DND-41 (cell line): Measurements from ENCODE around the gene ZNF891.

Source experiments
- ATAC-seq: fragments of 200-7000 bp; cut with Tn5 transposase; 3 replicates; pipeline ENCODE4 v1.9.1; 2021; ENCODE audit warnings: low read depth; ENCODE audit not compliant: insufficient read depth
- DNase-seq: peaks from one replicate; pipeline ENCODE4 v3.0.0-alpha.2; 2020
- H2AFZ ChIP-seq: 2 replicates; pipeline ENCODE4 v1.6.0; 2012; ENCODE audit warnings: low read depth, low read length
- H3K27ac ChIP-seq: 2 replicates; pipeline ENCODE4 v1.5.1; 2012; ENCODE audit warnings: low read length, inconsistent platforms
- H3K27me3 ChIP-seq: fragments of 200-600 bp; sonication (generic); 2 replicates; pipeline ENCODE4 v1.6.0; 2012; ENCODE audit warnings: low read length, mild to moderate bottlenecking, inconsistent platforms; ENCODE audit not compliant: insufficient read depth, poor library complexity
- H3K36me3 ChIP-seq: 2 replicates; pipeline ENCODE4 v1.5.1; 2012; ENCODE audit warnings: low read length, inconsistent platforms; ENCODE audit not compliant: insufficient read depth
- H3K4me1 ChIP-seq: 2 replicates; pipeline ENCODE4 v1.5.1; 2012; ENCODE audit warnings: mild to moderate bottlenecking, low read length; ENCODE audit not compliant: insufficient read depth
- H3K4me2 ChIP-seq: 2 replicates; pipeline ENCODE4 v1.6.0; 2012; ENCODE audit warnings: mild to moderate bottlenecking, moderate library complexity, low read length, inconsistent platforms; ENCODE audit not compliant: insufficient read depth
- H3K4me3 ChIP-seq, 2 experiments: fragments of 200-600 bp in 1 of 2; shearing (Covaris generic) in 1 of 2; 2 replicates each; pipeline ENCODE4 v1.5.1; 2012 to 2016; ENCODE audit warnings: inconsistent platforms in 2 of 2, low read length in 2 of 2, mild to moderate bottlenecking in 2 of 2, low read depth in 1 of 2, moderate library complexity in 1 of 2
- H3K79me2 ChIP-seq: 2 replicates; pipeline ENCODE4 v1.6.0; 2012; ENCODE audit warnings: low read length, inconsistent platforms; ENCODE audit not compliant: insufficient read depth
- H3K9ac ChIP-seq: 2 replicates; pipeline ENCODE4 v1.6.0; 2012; ENCODE audit warnings: low read depth, mild to moderate bottlenecking, inconsistent platforms, low read length, moderate library complexity
- H3K9me3 ChIP-seq: 2 replicates; pipeline ENCODE4 v1.5.1; 2012; ENCODE audit warnings: low read length, moderate library complexity, mild to moderate bottlenecking, inconsistent platforms; ENCODE audit not compliant: insufficient read depth, severe bottlenecking
- H4K20me1 ChIP-seq: 2 replicates; pipeline ENCODE4 v1.6.0; 2012; ENCODE audit warnings: low read length; ENCODE audit not compliant: insufficient read depth
- CTCF ChIP-seq: IDR thresholded peaks from 2 replicates; pipeline ENCODE4 v1.5.1; 2012; ENCODE audit warnings: borderline replicate concordance, low read length, moderate library complexity, mild to moderate bottlenecking; ENCODE audit not compliant: poor library complexity, severe bottlenecking; ENCODE audit errors: extremely low read depth
- EZH2 ChIP-seq: IDR thresholded peaks from 3 replicates; pipeline ENCODE4 v1.6.1; 2012; ENCODE audit warnings: borderline replicate concordance, low read depth, mild to moderate bottlenecking, moderate library complexity, low read length, inconsistent platforms; ENCODE audit not compliant: severe bottlenecking

ZNF891 gene

GRCh38 chr12:133080368-133081158 is 49.5 kb downstream of the ZNF891 start, which contains the start of gene ZNF140:
ZNF140 (plus strand) TSS chr12:133080923; CDS start chr12:133081321, 398 bp downstream.
- peaks cover 77% of the 10 kb centered on the region for H3K9me3 ChIP-seq
- peak; percentile 91 for DNase-seq

GRCh38 chr12:133080026-133080367 is 50.1 kb downstream of the ZNF891 start:
- peaks cover 7% of the 10 kb centered on the region for H3K79me2 ChIP-seq
- ATAC-seq (peak; percentile 82), DNase-seq (peak; percentile 93)
- peak overlapping the region; percentile 83 for H2AFZ ChIP-seq
- H3K4me2 ChIP-seq = peak overlapping the region; percentile 57
- H4K20me1 ChIP-seq = no peaks in the 10 kb centered on the region
- peaks cover 40% of the 10 kb centered on the region for H3K36me3 ChIP-seq
- H3K27ac ChIP-seq = peak overlapping the region; percentile 89
- no peak for TF ChIP-seq CTCF
- no peak for TF ChIP-seq EZH2
- peak overlapping the region; percentile 36 to 83 for H3K4me3 ChIP-seq
- no peaks in the 10 kb centered on the region for H3K27me3 ChIP-seq
- peaks cover 72% of the 10 kb centered on the region for H3K9me3 ChIP-seq
- peak overlapping the region; percentile 64 for H3K9ac ChIP-seq
- peaks cover 20% of the 10 kb centered on the region for H3K4me1 ChIP-seq

More at GRCh38 chr12:133080368-133081158, 49.5 kb downstream of the ZNF891 start, which contains the start of gene ZNF140:
- H3K4me2 ChIP-seq = peak within 1 kb of the TSS; percentile 57
- peak; percentile 32 for TF ChIP-seq CTCF
- TF ChIP-seq EZH2 = no peak
- peaks cover 20% of the 10 kb centered on the region for H3K4me1 ChIP-seq
- H3K36me3 ChIP-seq = peaks cover 46% of the 10 kb centered on the region
- H3K27ac ChIP-seq = peak within 1 kb of the TSS; percentile 89
- peak within 1 kb of the TSS; percentile 83 for H2AFZ ChIP-seq
- no peaks in the 10 kb centered on the region for H3K27me3 ChIP-seq
- ATAC-seq = peak; percentile 71
- H3K4me3 ChIP-seq = peak within 1 kb of the TSS; percentile 36 to 83
- H4K20me1 ChIP-seq = no peaks in the 10 kb centered on the region
- peaks cover 7% of the 10 kb centered on the region for H3K79me2 ChIP-seq
- peak within 1 kb of the TSS; percentile 64 for H3K9ac ChIP-seq

GRCh38 chr12:133073836-133074235 is 56.2 kb downstream of the ZNF891 start:
- Histone ChIP-seq H3K4me1 (no peaks in the 10 kb centered on the region), H3K9ac (no peak overlapping the region), H3K79me2 (no peaks in the 10 kb centered on the region), H3K4me2 (no peak overlapping the region), H4K20me1 (no peaks in the 10 kb centered on the region), H3K27ac (no peak overlapping the region), H2AFZ (no peak overlapping the region), H3K36me3 (no peaks in the 10 kb centered on the region), H3K27me3 (no peaks in the 10 kb centered on the region), H3K9me3 (peaks cover 40% of the 10 kb centered on the region), H3K4me3 (no peak overlapping the region)
- no peak for DNase-seq
- TF ChIP-seq EZH2 (no peak), CTCF (no peak)
- ATAC-seq = no peak
